DND-41 (cell line): ENCODE measurements around the gene GNG12.

Experiments used
- ATAC-seq: fragments of 200-7000 bp; cut with Tn5 transposase; 3 replicates; pipeline ENCODE4 v1.9.1; 2021; ENCODE audit warnings: low read depth; ENCODE audit not compliant: insufficient read depth
- DNase-seq: peaks from one replicate; pipeline ENCODE4 v3.0.0-alpha.2; 2020
- H2AFZ ChIP-seq: 2 replicates; pipeline ENCODE4 v1.6.0; 2012; ENCODE audit warnings: low read depth, low read length
- H3K27ac ChIP-seq: 2 replicates; pipeline ENCODE4 v1.5.1; 2012; ENCODE audit warnings: low read length, inconsistent platforms
- H3K27me3 ChIP-seq: fragments of 200-600 bp; sonication (generic); 2 replicates; pipeline ENCODE4 v1.6.0; 2012; ENCODE audit warnings: low read length, mild to moderate bottlenecking, inconsistent platforms; ENCODE audit not compliant: insufficient read depth, poor library complexity
- H3K36me3 ChIP-seq: 2 replicates; pipeline ENCODE4 v1.5.1; 2012; ENCODE audit warnings: low read length, inconsistent platforms; ENCODE audit not compliant: insufficient read depth
- H3K4me1 ChIP-seq: 2 replicates; pipeline ENCODE4 v1.5.1; 2012; ENCODE audit warnings: mild to moderate bottlenecking, low read length; ENCODE audit not compliant: insufficient read depth
- H3K4me2 ChIP-seq: 2 replicates; pipeline ENCODE4 v1.6.0; 2012; ENCODE audit warnings: mild to moderate bottlenecking, moderate library complexity, low read length, inconsistent platforms; ENCODE audit not compliant: insufficient read depth
- H3K4me3 ChIP-seq, 2 experiments: fragments of 200-600 bp in 1 of 2; shearing (Covaris generic) in 1 of 2; 2 replicates each; pipeline ENCODE4 v1.5.1; 2012 to 2016; ENCODE audit warnings: inconsistent platforms in 2 of 2, low read length in 2 of 2, mild to moderate bottlenecking in 2 of 2, low read depth in 1 of 2, moderate library complexity in 1 of 2
- H3K79me2 ChIP-seq: 2 replicates; pipeline ENCODE4 v1.6.0; 2012; ENCODE audit warnings: low read length, inconsistent platforms; ENCODE audit not compliant: insufficient read depth
- H3K9ac ChIP-seq: 2 replicates; pipeline ENCODE4 v1.6.0; 2012; ENCODE audit warnings: low read depth, mild to moderate bottlenecking, inconsistent platforms, low read length, moderate library complexity
- H3K9me3 ChIP-seq: 2 replicates; pipeline ENCODE4 v1.5.1; 2012; ENCODE audit warnings: low read length, moderate library complexity, mild to moderate bottlenecking, inconsistent platforms; ENCODE audit not compliant: insufficient read depth, severe bottlenecking
- H4K20me1 ChIP-seq: 2 replicates; pipeline ENCODE4 v1.6.0; 2012; ENCODE audit warnings: low read length; ENCODE audit not compliant: insufficient read depth
- CTCF ChIP-seq: IDR thresholded peaks from 2 replicates; pipeline ENCODE4 v1.5.1; 2012; ENCODE audit warnings: borderline replicate concordance, low read length, moderate library complexity, mild to moderate bottlenecking; ENCODE audit not compliant: poor library complexity, severe bottlenecking; ENCODE audit errors: extremely low read depth
- EZH2 ChIP-seq: IDR thresholded peaks from 3 replicates; pipeline ENCODE4 v1.6.1; 2012; ENCODE audit warnings: borderline replicate concordance, low read depth, mild to moderate bottlenecking, moderate library complexity, low read length, inconsistent platforms; ENCODE audit not compliant: severe bottlenecking

The GNG12 gene

GRCh38 chr1:67801903-67802302, 31.4 kb downstream of the GNG12 start:
- no peak overlapping the region for H3K4me3 ChIP-seq
- H3K27ac ChIP-seq, result no peak overlapping the region
- H3K79me2 ChIP-seq, result no peaks in the 10 kb centered on the region
- no peaks in the 10 kb centered on the region for H3K27me3 ChIP-seq
- H4K20me1 ChIP-seq, result no peaks in the 10 kb centered on the region
- no peak overlapping the region for H3K9ac ChIP-seq
- no peak overlapping the region for H2AFZ ChIP-seq
- H3K4me1 ChIP-seq, result no peaks in the 10 kb centered on the region
- DNase-seq (no peak), ATAC-seq (no peak)
- H3K9me3 ChIP-seq, result no peaks in the 10 kb centered on the region
- H3K36me3 ChIP-seq, result no peaks in the 10 kb centered on the region
- H3K4me2 ChIP-seq, result no peak overlapping the region
- TF ChIP-seq CTCF, result no peak
- no peak for TF ChIP-seq EZH2

GRCh38 chr1:67795179-67795912, 37.9 kb downstream of the GNG12 start:
- Histone ChIP-seq H3K27ac (no peak overlapping the region), H3K4me1 (no peaks in the 10 kb centered on the region), H3K27me3 (peaks cover 2% of the 10 kb centered on the region), H3K4me2 (no peak overlapping the region), H3K9ac (no peak overlapping the region), H4K20me1 (no peaks in the 10 kb centered on the region), H3K79me2 (no peaks in the 10 kb centered on the region), H3K36me3 (no peaks in the 10 kb centered on the region), H3K4me3 (no peak overlapping the region), H3K9me3 (no peaks in the 10 kb centered on the region), H2AFZ (no peak overlapping the region)
- DNase-seq (no peak), ATAC-seq (no peak)
- TF ChIP-seq EZH2, result no peak

GRCh38 chr1:67793562-67793961, 39.7 kb downstream of the GNG12 start:
- Histone ChIP-seq H2AFZ (no peak overlapping the region), H4K20me1 (no peaks in the 10 kb centered on the region), H3K9ac (no peak overlapping the region), H3K36me3 (no peaks in the 10 kb centered on the region), H3K27me3 (peaks cover 2% of the 10 kb centered on the region), H3K4me3 (no peak overlapping the region), H3K79me2 (no peaks in the 10 kb centered on the region), H3K4me2 (no peak overlapping the region), H3K4me1 (no peaks in the 10 kb centered on the region), H3K9me3 (no peaks in the 10 kb centered on the region), H3K27ac (no peak overlapping the region)
- DNase-seq (no peak), ATAC-seq (no peak)
- no peak for TF ChIP-seq EZH2
- TF ChIP-seq CTCF, result no peak

GRCh38 chr1:67792741-67793458, 40.4 kb downstream of the GNG12 start:
- Histone ChIP-seq H3K9ac (no peak overlapping the region), H3K79me2 (no peaks in the 10 kb centered on the region), H3K4me2 (no peak overlapping the region), H3K27ac (no peak overlapping the region), H3K4me1 (no peaks in the 10 kb centered on the region), H3K36me3 (no peaks in the 10 kb centered on the region), H3K4me3 (no peak overlapping the region), H3K9me3 (no peaks in the 10 kb centered on the region), H3K27me3 (peaks cover 2% of the 10 kb centered on the region), H4K20me1 (no peaks in the 10 kb centered on the region), H2AFZ (no peak overlapping the region)
- TF ChIP-seq EZH2 (no peak), CTCF (no peak)
- no peak for DNase-seq
- ATAC-seq, result no peak
